DMS 273 (cell line): Measurements from ENCODE around the gene ANG.

Source experiments
- DNase-seq: peaks from one replicate; lab custom pipeline; 2025; ENCODE audit not compliant: unreplicated experiment; lab: John Stamatoyannopoulos, UW

ANG gene

DNA sequence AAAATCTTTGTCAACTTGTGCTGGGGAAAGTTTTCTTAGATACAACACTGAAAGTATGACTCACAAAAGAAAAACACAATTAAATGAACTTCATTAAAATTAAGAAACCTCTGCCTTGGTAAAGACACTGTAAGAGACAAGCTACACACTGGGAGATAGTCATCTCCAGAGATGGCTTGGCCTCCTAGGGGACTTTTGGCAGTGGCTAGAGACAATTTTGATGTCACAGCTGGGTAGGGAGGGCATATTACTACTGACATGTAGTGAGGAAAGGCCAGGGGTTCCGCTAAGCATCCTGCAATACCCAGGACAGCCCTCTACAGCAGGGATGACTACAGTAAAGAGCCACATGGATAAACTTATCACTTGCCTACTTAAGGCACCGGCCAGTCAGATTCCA lies 12.9 kb upstream of the ANG start:
- DNase-seq, result no peak

DNA sequence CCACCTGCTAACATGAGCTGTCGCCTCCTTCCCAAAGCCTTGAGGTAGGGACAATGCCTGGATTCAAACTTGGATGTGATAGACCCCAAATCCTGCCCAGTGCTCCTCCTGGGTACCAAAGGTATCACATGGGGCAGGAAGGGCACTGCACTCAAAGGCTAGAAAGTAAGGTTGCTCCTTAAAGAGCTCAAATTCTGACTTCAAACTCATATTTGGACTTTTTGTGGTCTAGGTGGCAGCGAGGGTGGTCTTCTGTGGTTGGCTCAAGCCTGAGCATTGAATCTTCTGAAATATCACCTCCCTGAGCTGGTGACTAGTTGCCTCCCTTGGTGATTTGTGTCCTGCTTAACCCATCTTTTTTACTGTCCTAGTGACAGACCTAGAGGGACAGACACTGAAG lies 12.5 kb upstream of the ANG start:
- DNase-seq, result no peak

DNA sequence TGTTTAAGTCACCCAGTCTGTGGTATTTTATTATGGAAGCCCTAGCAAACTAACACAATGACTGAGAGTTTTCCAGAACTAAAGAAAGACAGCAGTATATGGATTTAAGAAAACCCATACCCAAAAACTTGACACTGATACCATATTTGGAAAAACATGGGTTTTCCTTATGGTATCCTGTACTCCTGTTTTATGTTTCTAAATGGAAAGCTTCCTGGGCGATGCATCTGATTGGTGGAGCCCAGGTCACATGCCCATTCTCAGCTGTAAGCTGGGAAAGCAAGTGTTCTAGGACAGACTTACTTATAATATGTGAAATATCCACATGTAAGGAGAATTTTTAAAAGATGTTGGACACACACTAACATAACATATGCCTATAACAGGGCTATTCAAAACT lies 8.7 kb upstream of the ANG start:
- DNase-seq, result peak; percentile 69

DNA sequence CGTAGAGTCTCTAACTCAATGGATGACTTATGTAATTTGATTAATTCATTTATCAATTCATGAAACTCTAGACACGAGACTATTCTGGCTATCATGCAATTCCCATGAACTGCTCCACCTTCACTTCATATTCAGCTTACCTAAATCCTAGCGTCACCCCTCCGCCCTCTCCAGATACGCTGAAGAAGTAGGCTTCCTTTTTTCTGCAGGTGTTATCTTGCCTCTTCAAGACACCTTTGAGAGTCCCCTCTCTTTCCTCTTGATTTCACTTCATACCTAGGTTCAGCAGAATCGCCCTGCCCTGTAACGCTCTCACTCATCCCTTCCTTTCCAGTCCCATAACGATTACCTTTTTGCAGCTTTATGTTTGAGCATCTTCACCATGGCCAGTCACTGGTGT lies 8.2 kb upstream of the ANG start:
- no peak for DNase-seq

DNA sequence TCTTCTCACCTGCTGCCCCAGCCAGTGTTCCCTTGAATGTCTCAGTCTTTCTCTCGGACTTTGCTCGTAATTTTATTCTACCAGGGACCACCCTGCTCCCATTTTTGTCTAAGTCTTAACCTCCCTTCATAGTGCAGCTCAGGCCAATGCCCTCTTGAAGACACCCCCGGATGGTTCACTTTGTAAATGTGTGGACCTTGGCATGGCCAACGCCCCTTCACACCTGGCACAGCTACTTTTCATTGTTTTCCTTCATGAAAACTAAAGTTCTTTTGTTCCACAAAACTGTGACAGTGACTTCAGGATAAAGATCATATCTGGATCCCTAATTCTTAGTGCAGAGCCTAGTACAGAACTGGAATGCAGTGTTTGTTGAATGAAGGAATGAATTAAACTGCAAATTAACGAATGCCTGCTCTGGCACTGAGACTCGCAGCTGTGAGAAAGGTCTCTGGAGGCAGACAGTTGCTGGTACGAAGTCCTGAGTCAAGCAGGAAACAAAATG lies 7.7 kb upstream of the ANG start:
- peak; percentile 40 for DNase-seq

DNA sequence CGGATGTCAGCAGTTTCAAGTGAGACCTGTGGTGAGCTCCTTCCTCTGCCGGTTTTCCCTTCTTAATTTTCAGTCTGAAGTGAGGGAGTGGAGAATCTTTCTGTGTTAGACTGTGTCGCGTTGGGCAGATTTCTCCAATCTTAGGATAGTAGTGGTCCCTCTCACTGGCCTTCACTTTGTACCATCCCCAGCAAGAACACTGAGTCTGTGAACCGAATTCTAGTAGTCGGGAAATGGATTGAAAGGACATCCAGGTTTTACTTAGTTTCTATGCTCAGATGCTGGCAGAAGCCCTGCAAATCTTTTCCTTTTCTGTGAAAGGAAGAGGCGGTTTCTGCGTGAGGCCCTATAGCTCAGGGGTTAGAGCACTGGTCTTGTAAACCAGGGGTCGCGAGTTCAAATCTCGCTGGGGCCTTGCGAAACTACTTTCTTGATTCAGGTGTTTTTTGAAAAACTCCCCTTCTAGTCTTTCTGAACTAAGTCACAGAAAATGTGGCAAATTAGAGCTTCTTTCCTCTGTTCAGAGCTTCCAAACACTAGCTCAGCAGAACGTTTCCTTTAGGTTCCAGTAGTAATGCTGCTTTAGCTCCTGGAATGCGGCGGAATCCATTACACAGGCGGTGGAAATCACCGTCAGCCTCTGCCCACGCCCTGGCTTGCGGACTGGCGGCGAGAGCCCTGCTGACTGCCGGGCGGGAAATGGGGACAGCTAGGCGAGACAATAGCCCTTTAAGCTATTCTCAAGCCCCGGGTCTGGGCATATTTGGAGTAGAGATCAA lies 7.0 kb upstream of the ANG start:
- DNase-seq, result peak; percentile 94

DNA sequence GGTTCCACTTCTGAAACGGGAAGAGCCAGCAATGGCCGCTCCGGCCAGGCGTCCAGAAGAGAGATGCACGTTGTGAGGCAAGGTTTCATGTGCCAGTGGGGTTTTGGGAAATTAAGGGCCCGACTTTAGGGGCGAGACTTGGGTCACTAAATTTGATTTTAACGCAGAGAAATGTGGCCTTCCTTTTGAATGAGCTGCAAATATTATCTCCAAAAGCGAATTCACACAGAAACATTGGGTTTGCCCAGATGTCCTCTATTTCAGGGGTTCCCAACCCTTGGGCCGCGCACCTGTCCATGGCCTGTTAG lies 6.5 kb upstream of the ANG start:
- DNase-seq, result no peak

DNA sequence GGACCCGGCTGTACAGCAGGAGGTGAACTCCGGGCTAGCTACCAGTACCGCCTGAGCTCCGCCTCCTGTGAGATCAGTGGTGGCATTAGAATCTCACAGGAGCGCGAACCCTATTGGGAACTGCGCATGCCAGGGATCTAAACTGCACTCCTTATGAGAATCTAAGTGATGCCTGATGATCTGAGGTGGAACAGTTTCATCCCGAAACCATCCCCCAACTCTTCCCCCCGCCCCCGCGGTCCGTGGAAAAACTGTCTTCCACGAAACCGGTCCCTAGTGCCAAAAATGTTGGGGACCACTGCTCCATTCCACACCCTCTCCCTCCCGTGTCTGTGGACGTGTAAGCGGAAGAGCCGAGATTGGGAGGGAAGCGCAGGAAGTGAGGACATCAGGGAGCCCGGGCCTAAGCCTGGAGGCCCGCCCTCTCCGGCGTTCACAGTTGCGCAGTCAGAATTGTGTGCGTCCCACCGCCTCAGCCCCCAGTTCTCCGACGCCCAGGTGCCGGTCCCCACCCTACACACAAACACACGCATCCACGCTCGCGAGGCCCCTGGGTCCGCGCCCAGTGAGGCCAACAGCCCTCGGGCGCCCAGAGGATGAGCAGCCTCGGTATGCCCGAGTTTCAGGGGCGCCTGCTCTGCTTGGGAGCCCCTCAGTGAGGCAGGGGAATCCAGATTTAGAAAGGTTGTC lies 6.0 kb upstream of the ANG start:
- DNase-seq, result peak; percentile 96

DNA sequence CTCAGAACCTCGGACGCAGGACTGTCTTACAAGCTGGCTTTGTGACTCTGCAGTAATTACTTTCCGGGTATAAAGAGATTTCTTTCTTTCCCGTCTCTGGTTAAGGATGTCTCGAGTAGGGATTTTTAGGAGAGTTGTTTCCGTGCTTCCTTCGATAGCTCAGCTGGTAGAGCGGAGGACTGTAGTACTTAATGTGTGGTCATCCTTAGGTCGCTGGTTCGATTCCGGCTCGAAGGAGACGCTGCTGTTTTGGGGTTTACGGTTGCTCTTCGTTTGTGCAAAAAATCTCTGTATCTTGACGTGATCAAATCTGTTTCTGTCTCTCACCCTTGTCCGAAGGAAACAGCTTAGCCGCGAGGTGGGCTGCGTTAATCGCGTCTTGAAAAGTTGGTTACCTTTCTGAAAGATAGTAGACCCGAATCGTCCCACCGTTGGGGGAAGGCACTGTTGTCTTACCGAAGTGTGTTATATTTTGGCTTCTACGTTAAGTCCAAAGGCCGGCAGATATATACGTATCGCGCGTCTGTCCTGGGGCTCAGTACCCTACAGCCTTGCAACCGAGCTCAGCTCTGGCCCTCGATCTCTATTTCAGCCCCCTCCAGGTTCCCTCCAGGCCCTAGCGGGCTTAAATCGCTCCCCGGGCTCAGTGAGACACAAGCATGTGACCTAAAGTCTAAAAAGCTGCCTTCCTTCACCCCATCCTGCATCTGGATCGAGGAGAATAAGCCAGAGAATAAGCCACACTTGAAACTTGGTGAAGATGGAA lies 5.3 kb upstream of the ANG start:
- peak; percentile 95 for DNase-seq

DNA sequence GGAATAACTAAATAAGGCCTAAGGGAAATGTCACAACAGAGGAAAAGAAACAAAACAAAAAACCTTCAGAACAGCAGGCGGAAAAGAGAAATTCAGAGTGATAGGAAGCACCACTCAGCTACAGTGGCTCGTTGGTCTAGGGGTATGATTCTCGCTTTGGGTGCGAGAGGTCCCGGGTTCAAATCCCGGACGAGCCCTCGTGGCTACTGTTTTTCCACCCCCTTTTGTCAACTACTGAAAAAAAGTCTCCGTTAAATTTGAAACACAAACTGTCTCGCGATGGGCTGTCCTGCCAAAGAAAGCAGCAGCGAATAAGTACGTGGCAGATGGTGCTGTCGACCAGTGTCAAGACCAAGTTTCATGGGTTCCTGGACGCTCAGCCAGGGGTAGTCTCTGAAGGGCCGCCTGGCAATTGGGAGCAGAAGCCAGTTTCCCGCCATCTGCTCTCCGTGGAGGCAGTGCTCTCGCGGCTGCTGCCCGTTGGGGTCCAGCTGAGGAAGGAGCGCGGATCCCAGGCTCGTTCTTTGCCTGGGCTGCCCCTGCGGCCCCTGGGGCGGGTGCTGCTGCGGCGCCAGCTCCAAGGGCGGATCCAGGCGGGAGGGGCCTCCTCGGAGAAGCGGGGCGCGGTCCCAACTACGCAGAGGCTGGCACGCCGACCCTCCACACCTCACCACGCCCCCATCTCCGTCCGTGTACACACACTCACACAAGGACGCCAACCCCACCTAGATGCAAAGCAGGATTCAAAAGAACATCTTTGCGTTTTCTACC lies 4.5 kb upstream of the ANG start, which contains the start of gene RNASE4:
TSS of gene RNASE4 (plus strand) at position 670 of the 771 bp plus-strand sequence. CDS start 14,812 bp downstream, outside the sequence.
- DNase-seq, result peak; percentile 96

DNA sequence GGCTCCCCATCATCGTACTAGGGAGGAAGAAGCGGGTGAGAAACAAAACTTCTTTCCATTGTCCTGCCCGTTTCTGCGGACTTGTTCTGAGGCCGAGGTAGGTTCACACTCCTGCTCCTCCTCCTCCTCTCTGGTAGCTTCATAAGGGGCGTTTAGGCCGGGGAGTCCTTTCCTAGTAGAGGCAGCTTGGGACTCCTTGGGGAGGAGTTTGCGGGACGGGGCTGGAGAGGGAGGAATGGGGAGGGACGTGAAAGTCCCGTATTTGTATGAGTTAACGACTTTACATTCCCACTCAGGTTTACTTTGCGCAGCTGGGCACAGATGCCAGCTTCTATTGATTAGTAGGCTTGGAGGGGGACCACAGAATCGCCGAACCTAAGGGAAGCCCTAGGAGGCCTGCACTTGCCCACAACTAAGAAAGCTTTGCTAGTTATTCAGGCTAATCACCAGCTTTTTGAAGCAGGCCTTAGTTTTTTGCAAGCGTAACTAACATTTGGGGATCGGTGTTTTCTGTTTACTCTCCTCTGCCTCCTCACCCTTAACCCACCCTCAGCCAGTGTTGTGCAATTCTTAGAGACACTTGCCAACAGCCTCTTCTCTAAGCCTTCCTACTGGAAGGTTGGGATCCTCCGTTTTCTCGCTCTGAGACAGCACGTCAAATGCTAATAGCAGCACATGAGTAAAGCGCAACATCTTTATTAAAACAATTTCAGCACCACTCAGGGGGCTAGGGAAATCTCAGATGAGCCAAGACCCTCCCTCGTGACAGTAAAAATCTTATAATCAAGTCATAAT lies 3.7 kb upstream of the ANG start:
- peak; percentile 82 for DNase-seq

DNA sequence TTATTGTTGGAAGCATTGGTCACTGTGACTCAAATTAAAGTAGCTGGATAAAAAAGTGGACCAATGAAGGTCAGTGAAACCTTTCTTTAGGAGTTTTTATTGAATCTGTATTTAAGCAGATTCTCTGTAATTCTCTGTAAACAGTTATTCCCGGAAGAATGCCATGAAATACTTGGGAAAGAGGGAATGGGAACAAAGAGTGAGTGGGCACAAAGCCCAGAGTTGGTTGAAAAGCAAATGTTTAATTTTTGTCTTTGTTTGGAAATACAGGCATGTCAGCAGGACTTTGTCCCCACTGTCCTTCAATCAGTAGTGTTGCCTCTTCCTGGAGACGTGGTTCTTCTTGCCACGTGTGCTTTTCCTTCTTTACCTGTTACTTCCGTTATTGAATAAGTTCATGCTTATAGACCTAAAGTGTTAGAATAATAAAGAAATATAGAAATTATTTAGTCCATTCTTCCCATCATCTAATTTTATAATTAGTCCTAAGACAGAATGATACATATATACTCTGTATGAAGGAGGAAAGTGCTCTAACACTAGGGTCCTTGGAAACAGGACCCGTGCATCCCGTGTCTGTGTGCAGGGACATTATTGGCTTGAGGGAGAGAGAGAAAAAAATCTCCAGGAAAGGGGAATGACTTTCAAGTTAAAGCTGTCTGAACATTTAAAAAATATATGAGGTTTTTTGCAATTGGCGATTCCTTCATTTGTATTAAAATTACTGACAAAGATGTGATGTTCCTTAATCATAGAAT lies 2.0 kb upstream of the ANG start:
- no peak for DNase-seq

DNA sequence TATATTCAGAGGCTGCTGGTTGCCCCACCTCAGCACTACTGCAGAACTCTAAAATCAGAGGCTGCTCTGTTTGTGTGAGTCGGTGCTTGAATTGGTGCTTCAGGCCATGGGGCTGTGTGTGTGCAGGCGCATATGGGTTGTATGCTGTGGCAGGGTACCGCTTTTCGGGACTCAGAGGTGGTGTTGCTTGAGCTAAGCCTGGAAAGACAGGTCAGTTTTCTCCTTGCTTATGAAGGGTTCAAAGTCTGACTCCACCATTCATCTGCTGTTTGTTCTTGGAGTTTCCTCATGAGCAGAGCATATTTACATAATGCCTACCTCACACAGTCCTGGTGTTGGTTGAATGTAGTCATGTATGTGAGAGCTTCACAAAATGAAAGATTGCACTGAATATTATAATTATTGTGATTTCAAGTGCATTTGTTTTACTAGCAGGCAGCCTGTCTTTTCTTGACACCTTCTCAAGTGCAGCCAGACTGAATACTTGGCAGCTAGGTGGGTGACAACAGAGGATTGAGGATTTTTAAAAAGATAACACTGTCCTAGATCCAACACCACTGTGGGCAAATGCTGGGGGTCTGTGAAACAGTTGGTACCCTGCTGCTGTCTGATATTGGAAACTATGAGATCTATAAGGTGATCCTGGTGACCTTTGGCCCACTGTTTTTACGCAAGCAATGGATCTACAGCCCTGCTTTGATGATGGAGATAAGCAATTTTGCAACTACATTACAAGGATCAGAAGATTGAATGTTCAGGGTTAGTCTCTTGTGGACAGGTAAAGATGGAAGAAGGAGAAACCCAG lies 1.0 kb upstream of the ANG start:
- DNase-seq, result no peak

DNA sequence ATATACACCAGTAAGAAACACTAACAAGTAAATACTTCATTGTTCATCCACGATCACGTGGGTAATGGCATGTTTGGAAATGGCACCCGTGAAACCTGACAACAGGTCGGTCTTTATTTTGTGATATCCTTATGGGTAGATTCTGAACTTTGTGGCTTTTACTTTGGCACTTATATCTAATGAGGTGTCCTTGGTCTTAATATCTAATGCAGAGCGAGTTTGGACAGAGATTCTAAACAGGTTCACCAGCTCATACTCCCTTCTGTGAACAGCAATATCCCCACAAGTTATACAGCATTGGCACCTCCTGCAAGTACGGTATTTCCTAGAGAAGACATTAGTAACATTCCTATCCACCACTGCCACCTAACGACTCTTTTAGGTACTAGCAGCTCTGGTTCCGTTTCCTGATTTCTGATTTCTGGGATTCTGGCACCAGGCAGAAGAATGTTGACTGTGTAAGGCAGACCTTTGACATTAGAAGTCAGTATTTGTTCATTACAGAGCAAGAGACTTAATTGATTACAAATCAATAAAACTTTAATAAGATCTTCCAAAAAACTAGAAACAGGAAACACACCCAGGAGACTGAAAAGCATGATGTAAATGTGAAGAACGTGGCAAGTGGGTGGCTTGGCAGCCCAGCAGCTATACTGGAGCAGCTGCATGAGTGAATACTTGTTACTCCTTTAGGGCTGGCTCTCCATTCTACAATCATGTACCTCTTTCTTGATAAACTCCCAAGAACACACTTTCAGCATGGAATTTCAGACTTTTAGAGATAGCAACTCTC lies 2.5 kb downstream of the ANG start:
- DNase-seq, result peak; percentile 87

DNA sequence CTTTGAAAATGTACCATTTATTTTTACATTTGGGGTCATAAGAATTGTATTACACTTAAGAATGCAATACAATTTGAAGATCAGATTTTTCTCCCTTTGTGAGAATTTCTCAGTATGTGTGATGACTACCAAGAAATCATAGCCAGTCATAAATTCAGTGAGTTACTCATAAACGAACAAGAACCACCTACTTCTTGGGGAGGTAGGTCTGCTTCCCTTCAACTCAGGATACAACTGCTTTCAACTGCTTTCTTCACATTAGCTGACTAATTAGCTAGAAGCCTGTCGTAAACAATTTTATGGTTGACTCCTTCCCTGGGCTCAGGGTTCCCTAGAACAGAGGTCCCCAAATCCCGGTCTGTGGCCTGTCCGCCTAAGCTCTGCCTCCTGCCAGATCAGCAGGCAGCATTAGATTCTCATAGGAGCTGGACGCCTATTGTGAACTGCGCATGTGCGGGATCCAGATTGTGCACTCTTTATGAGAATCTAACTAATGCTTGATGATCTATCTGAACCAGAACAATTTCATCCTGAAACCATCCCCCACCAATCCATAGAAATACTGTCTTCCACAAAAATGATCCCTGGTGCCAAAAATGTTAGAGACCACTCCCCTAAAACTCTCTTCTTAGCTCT lies 3.7 kb downstream of the ANG start:
- DNase-seq, result no peak

DNA sequence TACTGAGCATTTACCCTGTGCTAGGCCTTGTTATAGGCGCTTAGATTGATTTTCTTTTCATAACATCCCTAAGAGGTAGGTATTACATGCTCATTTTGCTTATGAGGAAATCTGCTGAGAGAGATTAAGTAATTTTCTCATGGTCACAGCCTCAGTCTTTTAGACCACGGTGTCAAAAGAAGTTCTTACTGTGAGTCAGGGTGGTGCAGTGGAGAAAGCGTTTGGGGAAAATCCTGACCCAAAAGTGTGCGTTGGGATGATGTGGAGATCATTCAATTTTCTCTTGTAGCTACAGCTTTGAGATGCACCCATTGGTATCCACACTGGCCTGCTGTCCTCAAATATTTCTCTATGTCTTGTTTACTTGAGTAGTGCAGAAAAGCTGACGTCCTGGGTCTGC lies 8.2 kb downstream of the ANG start:
- DNase-seq, result no peak

DNA sequence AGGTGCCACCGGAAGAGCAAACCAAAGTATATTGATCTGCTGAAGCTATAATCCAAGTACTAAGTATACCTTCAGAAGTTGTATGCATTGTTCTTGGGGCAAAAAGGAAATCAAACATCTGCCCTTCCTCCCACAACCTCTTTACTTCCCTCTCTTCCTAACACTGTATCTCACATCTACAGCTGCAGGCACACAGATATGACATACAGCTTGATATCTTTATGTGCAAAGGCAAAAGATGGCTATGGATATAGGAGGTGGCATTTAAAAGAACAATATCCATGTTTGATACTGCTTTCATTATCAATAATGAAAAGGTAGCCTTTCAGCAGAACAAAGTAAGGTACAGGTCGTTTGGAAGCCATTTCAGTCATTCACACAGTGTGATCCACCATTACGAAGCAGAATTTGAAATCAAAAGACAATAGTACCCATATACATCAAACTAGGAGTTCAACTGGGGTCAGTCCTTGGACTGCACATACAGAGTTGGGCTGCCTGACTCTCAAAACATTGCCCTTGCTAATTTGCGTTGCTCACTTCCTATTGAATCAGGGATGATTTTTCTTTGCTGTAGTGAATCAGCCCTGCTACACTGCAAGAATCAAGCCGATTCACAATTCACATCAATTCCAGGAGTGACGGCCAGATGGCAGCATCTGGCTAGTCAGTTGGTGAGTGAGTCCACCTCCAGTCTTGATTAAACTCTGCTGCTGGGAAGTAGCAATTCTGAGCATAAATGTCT lies 8.9 kb downstream of the ANG start:
- DNase-seq, result peak; percentile 84
